ENCODE measurements around the gene SMCHD1.

Gene SMCHD1

DNA sequence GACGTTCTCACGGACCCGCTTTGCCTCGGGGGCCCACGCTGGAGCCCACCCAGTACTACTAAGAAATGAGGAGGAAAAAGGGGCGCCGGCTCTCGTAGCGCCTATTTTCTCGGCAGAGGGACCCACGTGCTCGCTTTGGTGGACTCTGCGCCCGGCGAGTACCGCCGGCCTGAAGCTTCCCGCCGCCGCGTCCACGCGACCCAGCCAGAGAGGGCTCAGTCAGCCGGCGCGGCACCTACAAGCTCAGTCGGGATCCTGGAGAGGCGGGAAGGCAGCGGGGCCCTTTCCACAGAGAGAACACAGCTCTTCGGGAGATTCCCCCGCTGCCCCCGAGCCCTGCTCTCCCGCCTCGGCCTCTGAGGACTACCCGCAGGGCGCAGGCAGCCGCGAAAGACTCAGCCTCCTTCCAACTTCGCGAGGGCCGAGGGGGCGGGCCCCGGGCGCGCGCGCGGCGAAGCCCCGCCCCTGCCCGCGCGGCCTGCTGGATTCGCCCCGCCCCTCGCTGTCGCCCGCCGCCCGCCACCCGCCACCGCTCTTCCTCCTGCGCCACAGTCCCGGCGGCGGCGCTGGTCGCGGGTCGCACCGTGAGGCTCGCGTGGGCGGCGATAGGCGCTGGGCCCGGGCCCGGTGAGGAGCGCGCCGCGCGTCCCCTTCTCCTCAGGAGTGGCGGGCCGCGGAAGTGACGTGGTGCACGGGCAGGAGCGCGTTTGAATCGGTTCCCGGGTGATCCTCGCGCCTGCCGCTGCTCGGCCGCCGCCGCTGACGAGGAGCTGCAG, at the start of gene SMCHD1:
Gene SMCHD1 (plus strand): TSS at position 549 of the 776 bp plus-strand sequence. CDS start 350 bp downstream, outside the sequence.
- DNase-seq: peak; percentile 82

GRCh38 chr18:2606335-2606734, 49.2 kb upstream of the SMCHD1 start:
- no peak for DNase-seq

- DNase-seq: no peak
Observed at GRCh38 chr18:2609604-2610003, 45.9 kb upstream of the SMCHD1 start.

- DNase-seq: no peak
Observed at GRCh38 chr18:2610549-2610948, 45.0 kb upstream of the SMCHD1 start.

DNA sequence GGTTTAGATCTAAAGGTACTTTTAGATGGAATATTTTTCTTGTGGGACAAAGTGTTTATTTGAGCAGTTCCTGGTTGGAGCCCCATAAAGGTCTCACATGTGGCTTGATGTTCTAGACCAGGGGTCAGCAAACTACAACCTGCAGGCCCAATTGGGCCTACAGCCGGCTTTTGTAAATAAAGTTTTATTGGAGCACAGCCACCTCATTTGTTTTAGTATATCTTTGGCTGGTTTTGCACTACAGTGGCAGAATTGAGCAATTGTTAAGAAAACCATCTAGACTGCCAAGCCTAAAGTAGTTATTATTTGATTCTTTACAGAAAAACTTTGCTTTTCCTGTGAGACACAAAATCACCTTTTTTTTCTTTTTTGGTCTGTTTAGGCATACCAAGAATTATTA, 42.5 kb upstream of the SMCHD1 start:
- no peak for DNase-seq

DNA sequence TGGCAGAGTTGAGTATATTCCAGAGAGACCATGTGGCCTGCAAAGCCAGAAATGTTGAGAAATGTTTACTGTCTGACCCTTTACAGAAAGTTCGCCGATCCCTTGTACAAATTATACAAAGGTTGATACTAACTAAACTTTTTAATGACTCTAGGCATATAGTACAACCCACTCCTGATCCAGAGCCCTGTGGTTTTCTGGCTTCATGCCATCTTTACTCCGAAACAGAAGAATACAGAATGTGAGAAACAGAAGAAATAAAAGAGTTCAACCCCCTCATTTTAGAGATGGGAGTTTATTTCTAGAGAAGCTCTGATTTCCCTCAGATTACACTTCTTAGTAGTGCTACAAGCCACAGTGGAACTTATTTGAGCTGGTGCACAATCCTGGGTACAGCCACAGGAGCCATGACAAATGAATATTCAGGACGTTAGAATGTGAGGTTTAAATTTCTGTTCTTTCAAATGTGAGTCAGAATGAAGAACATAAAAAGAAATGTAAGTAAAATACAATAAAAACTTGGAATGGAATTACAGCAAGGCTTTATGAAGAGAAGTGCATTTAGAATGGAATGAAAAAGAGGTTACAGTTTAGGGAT, 38.0 kb upstream of the SMCHD1 start:
- no peak for DNase-seq

DNA sequence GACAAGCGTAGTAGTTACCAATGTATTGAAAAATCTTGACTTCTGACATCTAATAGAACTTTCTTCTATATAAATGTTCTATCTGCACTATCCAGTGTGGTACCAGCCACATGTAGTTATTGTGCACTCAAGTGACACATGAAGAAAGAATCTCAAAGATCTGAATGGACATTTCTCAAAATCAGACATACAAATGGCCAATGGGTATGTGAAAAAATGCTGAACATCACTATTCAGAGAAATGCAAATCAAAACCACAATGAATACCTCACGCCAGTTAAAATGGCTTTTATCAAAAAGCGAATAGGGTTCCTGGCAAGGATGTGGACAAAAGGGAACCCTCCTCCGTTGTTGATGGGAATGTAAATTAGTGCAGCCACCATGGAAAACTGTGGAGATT, 37.5 kb upstream of the SMCHD1 start:
- no peak for DNase-seq

- DNase-seq: no peak
Observed at GRCh38 chr18:2625217-2625616, 30.3 kb upstream of the SMCHD1 start.

DNA sequence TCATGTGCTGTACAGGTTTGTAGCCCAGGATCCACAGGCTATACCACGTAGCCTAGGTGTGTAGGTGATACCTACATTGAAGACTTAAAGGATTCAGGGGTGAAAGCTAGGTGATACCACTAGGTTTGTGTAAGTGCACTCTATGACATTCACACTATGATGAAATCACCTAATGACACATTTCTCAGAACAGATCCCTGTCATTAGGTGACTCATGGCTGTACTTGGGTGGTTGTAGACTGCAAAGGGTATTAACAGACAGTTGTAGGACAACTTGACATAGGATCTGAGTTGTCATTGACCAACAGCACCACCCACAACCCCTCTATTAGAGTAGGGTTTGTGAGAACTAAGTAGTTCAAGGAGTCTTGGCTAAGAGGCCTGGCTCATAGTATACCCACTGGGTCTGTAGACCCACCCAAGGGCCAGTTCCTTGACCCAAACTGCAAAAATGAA, 27.7 kb upstream of the SMCHD1 start:
- DNase-seq: no peak

GRCh38 chr18:2629003-2629402, 26.5 kb upstream of the SMCHD1 start:
- DNase-seq: no peak

- DNase-seq: no peak
Observed at GRCh38 chr18:2635586-2635985, 19.9 kb upstream of the SMCHD1 start.

DNA sequence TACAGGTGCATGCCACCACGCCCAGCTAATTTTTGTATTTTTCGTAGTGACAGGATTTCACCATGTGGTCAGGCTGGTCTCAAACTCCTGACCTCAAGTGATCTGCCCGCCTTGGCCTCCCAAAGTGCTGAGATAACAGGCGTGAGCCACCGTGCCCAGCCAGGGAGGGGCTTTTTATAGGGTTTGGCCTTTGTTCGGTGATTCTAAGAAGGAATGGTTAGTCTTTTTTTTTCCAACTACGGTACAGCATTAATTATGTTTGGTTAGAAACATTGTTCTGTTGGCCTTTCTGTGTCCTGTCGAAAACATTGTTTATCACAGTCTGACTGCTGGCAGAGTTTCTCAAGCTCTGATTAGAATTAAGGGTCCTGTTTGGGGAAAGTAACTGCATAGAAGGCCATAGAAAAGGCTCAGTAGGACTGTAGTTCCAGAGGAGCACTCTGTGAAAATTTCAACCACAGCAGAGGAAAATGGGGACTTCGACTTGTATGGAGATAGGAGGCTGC, 19.3 kb upstream of the SMCHD1 start:
- DNase-seq: no peak

DNA sequence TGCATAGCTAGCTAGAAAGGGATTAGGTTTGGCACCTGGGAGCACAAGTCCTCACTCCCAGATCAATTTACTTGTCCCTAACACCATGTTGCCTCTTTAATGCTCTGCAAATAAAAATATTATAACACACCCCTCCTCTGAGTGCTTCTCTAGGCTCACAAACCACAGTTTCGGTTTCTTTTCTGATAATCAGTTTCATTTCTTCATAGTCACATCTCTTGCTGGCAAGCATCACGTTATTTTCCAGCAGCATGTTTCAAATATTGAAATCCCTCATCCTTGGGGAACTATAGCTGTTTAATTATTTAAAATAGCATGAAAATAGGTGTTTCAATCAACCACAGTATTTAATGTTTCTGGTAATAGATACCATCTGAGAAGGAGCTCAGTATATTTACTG, 13.9 kb upstream of the SMCHD1 start:
- DNase-seq: no peak

- DNase-seq: no peak
Observed at GRCh38 chr18:2642771-2643170, 12.8 kb upstream of the SMCHD1 start.

DNA sequence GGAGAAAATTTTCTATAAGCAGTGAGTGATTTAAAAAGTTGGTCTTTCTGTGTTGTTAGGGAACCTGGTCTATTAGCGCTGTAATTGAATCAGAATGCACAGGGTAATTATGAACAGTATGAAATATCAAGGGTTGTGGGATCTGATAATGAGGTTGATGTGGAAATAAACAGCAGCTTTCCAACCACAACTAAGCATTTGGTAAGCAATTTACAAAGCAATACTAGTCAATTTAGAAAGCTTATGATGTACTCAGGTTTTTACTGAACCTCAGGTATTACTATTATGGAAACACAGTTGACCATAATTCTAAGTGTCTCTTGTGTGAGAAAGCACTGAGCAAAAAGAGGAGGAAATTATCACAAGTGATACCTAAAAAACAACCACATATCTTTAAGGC, 11.0 kb upstream of the SMCHD1 start:
- no peak for DNase-seq

DNA sequence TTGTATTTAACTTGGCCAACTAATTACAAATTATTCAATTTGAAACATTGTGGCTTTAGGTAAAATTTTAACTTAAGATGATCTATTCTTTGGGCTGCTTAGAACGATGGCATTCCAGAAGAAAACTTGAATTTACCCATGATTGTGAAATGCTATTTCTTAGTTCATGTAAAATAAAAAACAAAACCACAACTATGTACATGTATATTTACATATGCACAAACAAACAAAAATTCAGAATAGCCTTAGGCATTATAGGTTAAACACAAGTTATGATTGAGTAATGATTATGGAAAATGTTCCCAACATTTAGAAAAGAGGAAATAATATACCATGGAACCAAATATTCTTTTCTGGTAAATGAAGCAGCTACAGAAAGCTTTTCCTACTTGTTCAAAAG, 3.5 kb upstream of the SMCHD1 start:
- no peak for DNase-seq

GRCh38 chr18:2653467-2653866, 2.1 kb upstream of the SMCHD1 start:
- DNase-seq: no peak

DNA sequence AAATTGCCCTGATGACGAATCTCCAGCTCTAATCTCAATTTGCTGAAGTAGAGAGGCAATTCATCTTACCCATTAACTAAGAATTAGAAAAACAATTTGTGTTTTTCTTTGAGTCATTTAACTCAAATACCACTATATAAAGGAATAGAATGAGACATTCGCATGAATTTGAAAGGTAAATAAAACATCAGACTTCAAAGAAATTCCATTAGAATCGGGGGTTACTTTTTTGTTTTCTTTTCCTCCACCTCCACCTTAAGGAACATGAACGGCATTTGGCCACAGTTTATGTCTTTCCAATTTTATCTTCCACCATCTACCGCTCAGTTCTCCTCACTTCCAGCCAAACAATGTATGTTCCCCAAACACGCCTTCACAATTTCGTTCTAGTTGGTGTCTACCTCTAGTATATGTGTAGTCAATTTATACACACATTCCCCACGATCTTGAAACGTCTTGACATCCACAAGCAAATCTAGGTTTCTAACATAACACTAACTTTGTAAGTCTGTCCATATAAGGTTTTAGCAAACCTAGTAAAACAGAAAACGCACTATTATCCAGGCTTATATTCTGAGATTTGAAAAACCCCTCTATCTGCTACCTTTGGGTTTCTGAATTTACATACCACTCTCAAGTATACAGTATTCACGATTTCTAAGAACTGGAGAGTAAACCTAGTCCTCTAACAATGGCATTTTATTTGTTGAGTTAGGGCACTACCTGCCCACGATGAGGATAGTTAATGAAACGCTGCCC, 1.2 kb upstream of the SMCHD1 start:
- no peak for DNase-seq

DNA sequence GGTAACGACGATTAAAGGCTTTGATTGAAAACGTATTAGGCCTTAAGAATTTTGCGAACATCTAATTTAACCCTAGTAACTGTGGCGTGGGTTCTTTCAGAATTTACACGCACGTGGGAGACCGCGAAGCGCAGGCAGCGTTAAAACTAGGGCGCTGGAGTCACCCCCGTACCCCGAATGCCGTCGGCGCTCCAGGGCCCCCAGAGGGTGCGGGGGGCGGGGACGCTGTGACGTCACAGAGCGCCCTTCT, 673 bp upstream of the SMCHD1 start:
- peak; percentile 69 for DNase-seq

GRCh38 chr18:2655954-2656236, 369 bp downstream of the SMCHD1 start:
- DNase-seq: no peak

GRCh38 chr18:2656237-2656980, 883 bp downstream of the SMCHD1 start:
- DNase-seq: peak; percentile 51

DNA sequence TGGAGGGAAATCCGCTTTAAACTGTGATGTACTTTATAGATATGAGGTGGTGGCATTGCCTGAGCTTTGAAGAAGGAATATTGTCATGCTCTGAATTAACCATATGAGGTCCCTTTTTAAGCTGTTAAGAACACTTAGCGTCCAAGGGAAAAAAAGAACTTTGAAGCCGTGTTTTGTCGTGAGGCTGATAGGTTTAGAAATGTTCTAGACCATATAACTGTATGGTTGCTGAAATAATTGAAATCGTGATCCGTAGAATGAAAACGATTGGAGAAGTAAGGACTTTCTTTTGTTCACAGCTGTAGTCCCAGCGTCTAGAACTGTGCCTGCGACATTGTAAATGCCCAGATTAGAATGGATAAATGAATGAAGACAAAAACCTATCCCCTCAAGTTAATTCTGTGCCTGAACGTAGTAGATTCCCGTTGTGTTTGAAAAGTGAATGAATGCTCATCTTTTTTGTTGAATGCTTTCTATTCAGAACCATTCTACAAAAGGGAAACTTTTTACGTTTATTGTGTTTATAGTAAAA, 1.5 kb downstream of the SMCHD1 start:
- no peak for DNase-seq

GRCh38 chr18:2657788-2658458, 2.4 kb downstream of the SMCHD1 start:
- no peak for DNase-seq

Data from activated effector memory CD4-positive, alpha-beta T cell treated with Interleukin-2 at 50 U/mL for 16 hours (primary cell).